ENCODE data around the gene COL1A2.

COL1A2 gene

GRCh38 chr7:94446308-94446707 lies 51.6 kb downstream of the COL1A2 start:
- no peaks in the 10 kb centered on the region for H3K27me3 ChIP-seq (replicated peaks)
- TF ChIP-seq CTCF (IDR thresholded peaks at IDR 0.05; ENCODE audit: low read depth, low read length, missing control alignments) = no peak
- no peaks in the 10 kb centered on the region for H3K36me3 ChIP-seq (replicated peaks)
- no peak overlapping the region for H3K4me3 ChIP-seq (ENCODE audit: low read depth, low read length)
- DNase-seq = no peak
- in situ Hi-C loops (cut with HindIII; ENCODE audit: low pct_ligation_motif_present, low sequenced_read_pairs) = loop anchor here (25.0 kb wide), 2 partner anchors 766 to 1041 kb away; partner anchors contain the start of gene ASB4
- no peak overlapping the region for H3K27ac ChIP-seq

GRCh38 chr7:94449151-94449725 lies 54.5 kb downstream of the COL1A2 start:
- no peak overlapping the region for H3K27ac ChIP-seq
- in situ Hi-C loops (cut with HindIII; ENCODE audit: low pct_ligation_motif_present, low sequenced_read_pairs) = loop anchor here (25.0 kb wide), 2 partner anchors 763 to 1038 kb away; partner anchors contain the start of gene ASB4
- peak; percentile 41 for TF ChIP-seq CTCF (IDR thresholded peaks at IDR 0.05; ENCODE audit: low read depth, low read length, missing control alignments)
- no peak overlapping the region for H3K4me3 ChIP-seq (ENCODE audit: low read depth, low read length)
- no peak for DNase-seq
- no peaks in the 10 kb centered on the region for H3K27me3 ChIP-seq (replicated peaks)
- H3K36me3 ChIP-seq (replicated peaks) = no peaks in the 10 kb centered on the region

GRCh38 chr7:94450044-94450697 lies 55.5 kb downstream of the COL1A2 start:
- Histone ChIP-seq H3K27ac (no peak overlapping the region), H3K36me3 (replicated peaks) (no peaks in the 10 kb centered on the region), H3K4me3 (ENCODE audit: low read depth, low read length) (no peak overlapping the region), H3K27me3 (replicated peaks) (no peaks in the 10 kb centered on the region)
- in situ Hi-C loops (cut with HindIII; ENCODE audit: low pct_ligation_motif_present, low sequenced_read_pairs) = no loop called here
- DNase-seq = no peak
- TF ChIP-seq CTCF (IDR thresholded peaks at IDR 0.05; ENCODE audit: low read depth, low read length, missing control alignments) = no peak

- H3K27ac ChIP-seq = no peak overlapping the region
- H3K27me3 ChIP-seq (replicated peaks) = no peaks in the 10 kb centered on the region
- no peak for DNase-seq
- TF ChIP-seq CTCF (IDR thresholded peaks at IDR 0.05; ENCODE audit: low read depth, low read length, missing control alignments) = no peak
- no peak overlapping the region for H3K4me3 ChIP-seq (ENCODE audit: low read depth, low read length)
- H3K36me3 ChIP-seq (replicated peaks) = no peaks in the 10 kb centered on the region
- in situ Hi-C loops (cut with HindIII; ENCODE audit: low pct_ligation_motif_present, low sequenced_read_pairs) = no loop called here
Observed at GRCh38 chr7:94451187-94451586, 56.5 kb downstream of the COL1A2 start.

GRCh38 chr7:94452239-94452638 lies 57.5 kb downstream of the COL1A2 start:
- in situ Hi-C loops (cut with HindIII; ENCODE audit: low pct_ligation_motif_present, low sequenced_read_pairs) = no loop called here
- DNase-seq = no peak
- TF ChIP-seq CTCF (IDR thresholded peaks at IDR 0.05; ENCODE audit: low read depth, low read length, missing control alignments) = no peak
- Histone ChIP-seq H3K27ac (no peak overlapping the region), H3K4me3 (ENCODE audit: low read depth, low read length) (no peak overlapping the region), H3K36me3 (replicated peaks) (no peaks in the 10 kb centered on the region), H3K27me3 (replicated peaks) (no peaks in the 10 kb centered on the region)

All from brain microvascular endothelial cell (primary cell).